NOMO-1 (cell line): Measurements from ENCODE around the gene NTM.
A peak's percentile ranks its signal among the peaks of the same experiment; 100 is the strongest.
"Not testable (repeated sequence)": the region's sequence is repeated elsewhere in the genome, so short reads cannot be mapped to it uniquely, and the experiment has no call there.

Experiments used
- DNase-seq, 2 experiments: peaks; one replicate each; lab custom pipeline; 2025; ENCODE audit not compliant: unreplicated experiment in 2 of 2; lab: John Stamatoyannopoulos, UW

Gene NTM

GRCh38 chr11:131488238-131488637 is 117.8 kb downstream of the NTM start:
- no peak for DNase-seq

GRCh38 chr11:131491503-131491902 is 121.1 kb downstream of the NTM start:
- DNase-seq: no peak

GRCh38 chr11:131495423-131495822 is 125.0 kb downstream of the NTM start:
- DNase-seq: no peak

DNA sequence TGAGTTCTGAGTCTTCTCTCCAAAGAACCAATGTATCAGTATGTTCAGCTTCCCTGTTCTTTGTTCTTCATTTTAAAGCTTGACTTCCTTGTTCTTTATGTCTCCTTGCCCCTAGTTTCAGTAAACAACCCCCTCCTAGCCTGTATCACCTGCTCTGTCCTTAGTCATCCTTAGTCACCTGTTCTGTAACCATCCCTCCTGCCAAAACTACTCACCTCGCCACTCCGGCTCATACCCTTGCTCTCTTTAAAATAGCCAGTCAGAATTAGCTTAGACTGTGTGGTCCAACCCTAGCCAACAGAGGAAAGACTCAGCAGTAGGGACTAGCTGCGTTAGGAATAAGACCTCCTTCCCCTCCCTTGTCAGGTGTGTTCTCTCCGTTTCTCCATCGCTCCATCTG is 127.3 kb downstream of the NTM start:
- not testable (repeated sequence) for DNase-seq

DNA sequence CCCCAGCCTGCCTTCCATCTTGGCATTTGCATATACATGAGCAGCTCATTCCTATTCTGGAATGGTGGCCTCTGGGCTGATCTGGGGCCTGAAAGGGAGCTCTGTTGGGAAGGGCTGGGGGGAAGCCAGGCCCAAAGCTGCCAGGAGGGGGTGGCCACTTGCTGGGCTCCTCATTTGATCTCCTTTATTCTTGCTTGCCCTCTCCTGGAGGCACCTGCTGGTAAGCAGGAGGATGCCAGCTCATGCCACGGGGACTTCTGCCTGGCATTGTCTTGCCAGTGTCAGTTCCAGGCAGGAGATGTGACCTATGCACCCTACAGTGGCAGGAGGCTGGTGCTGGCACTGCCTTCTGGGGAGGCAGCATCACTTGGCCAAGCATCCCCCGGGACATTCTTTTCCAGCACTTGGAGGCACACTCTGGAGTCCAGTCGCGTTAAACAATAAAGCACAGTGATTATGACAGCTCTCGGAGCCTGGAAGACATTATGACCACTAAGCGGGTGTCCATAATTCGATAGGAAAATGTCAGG is 128.3 kb downstream of the NTM start:
- DNase-seq: no peak

- peak; percentile 9 to 15 for DNase-seq
Observed at GRCh38 chr11:131499199-131499598, 128.8 kb downstream of the NTM start.

DNA sequence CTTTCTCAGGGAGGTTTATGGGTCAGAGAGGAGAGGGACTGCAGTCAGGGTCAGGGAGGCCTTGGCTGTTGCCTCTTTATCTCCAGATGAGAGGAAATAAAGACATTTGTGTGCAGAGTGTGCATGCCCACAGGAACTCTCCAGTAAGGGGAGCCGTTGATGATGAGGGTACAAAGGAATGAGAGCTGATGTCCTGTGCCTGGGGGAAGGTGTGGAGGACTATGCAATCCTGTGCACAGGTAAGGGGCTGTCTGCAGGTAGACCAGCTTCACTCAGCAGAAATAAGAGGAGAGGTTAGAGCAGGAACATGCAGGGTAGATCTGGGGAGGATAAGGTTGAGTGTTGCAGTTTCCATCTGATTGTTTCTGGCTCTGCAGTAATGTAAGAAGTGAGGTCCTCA is 132.6 kb downstream of the NTM start:
- no peak for DNase-seq

DNA sequence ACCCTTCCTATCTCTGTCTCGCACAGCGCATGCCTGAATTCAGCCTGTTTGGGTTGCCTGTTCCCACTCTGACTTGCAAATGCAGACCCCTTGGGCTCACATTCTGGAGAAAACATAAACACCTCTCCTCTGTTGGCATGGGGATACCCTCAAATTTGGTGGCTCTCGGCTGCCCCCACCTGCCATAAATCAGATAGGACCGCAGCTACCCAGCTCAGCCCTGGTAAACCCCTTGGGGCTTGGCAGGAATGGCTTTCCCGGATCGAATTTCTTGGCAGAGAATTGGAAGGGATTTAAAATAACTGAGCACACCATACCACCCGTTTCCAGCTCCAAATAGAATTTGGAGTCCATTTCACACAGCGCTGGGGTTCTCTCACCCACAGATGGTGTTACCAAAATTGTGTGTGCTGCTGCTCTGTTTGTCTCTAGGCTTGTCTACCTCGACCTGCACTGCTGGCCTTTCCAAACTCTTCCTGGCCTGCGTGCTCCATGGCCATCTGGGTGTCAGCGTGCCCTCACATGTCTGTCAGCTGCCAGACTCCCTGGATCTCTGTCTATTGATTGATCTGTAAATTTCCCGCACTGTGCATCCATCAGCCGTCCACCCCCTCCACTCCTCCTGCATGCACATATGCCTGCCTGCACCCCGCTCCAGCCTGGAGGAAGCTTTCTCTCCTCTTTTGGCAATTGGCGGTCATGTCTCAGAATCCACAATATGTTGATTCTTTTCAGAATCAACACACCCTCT is 134.0 kb downstream of the NTM start:
- DNase-seq: no peak

- DNase-seq: no peak
Observed at GRCh38 chr11:131506348-131506747, 135.9 kb downstream of the NTM start.

- DNase-seq: no peak
Observed at GRCh38 chr11:131510662-131511061, 140.2 kb downstream of the NTM start.

DNA sequence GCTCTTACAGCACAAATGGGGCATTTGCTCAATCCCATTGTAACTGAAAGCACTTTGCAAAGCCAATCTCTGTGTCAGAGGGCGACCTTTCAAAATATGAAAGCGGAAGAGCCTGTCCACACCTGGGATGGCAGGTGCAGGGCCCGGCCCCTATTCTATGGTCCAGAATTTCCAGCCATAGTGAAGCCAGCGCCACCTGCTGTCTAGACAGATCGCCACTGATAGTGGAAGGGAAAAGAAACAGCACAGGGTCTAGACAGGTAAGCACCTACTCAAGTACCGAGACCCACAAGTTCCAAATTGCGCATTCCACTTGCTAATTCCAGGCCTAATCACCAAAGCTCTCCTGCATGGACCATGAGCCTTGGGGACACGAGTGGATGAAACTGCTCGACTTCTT is 141.4 kb downstream of the NTM start:
- DNase-seq: no peak

GRCh38 chr11:131512228-131512627 is 141.8 kb downstream of the NTM start:
- no peak for DNase-seq

- DNase-seq: no peak
Observed at GRCh38 chr11:131514062-131514461, 143.6 kb downstream of the NTM start.

GRCh38 chr11:131518305-131518838 is 148.0 kb downstream of the NTM start:
- no peak for DNase-seq

DNA sequence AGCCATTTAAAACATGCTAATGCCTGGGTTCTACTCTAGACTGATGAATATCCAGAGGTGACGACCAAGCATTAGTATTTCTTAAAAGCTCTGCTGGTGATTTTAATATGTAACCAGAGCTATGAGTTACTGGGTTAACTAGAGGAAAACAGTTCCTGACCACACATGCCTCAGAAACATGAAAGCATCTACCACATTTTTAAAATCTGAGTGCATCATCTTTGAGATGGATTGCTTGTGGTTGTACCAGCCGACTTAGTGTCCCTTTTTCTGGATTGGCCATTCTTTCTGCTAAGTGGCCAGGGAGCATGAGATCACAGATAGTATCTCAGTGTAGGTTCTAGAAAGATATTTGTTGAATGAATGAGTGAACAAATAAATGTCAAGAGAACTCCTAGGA is 152.4 kb downstream of the NTM start:
- DNase-seq: no peak

DNA sequence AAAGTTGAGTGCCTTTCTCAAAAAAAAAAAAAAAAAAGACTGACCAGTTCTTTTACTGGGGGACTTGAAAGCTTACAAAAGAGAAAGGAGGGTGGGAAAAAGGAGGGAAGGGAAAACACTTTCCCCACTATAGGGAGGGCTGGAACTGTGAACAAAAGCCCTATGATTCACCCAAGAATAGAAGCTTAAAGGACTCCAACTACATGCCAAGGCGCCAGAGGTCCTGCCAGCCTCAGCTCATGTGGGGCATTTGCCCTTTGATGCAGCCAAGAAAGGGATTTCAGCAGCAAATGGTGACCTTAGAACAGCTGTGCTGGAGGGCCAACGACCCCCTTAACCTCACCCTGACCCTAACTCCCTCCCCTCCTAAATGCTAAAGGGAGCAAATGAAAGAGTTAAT is 160.0 kb downstream of the NTM start:
- DNase-seq: no peak

DNA sequence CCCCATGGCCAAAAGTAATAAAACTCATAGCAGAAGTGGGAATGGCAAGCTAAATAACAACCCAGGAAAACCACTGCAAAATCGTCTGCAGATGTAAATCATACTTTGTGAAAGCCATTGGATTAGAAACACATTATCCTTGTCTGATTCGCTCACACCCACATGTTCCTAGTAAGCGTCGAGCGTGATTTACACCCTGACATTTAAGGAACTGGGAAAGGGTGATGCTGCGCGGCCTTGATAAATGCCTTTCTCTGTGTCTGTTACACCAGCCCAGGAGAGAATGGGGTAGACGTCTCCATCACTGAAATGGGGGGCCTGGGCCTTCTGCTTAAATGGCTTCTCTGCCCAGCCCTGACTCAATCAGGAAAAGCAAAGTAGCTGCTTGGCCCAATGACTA is 162.7 kb downstream of the NTM start:
- DNase-seq: no peak

- no peak for DNase-seq
Observed at GRCh38 chr11:131533998-131534397, 163.6 kb downstream of the NTM start.

DNA sequence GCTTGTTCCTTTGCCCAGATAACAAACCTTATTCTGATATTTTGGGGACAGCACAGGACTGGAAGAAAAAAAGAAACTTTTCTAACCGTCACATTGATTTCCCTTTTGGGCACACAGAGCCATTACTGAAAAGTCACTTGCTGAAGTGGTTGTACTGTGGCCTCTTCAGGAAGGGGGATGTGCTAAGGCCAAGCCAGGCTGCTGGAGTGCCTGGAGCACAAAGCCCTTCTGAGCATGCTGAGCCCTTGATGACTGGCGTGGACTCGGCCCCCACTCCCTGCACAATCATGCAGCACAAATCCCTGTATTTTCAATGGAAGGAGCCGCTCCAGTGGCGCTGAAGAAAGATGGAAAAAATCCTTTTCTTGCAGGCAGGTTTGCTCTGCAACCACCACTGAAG is 164.2 kb downstream of the NTM start:
- DNase-seq: no peak

- DNase-seq: no peak
Observed at GRCh38 chr11:131536159-131536558, 165.7 kb downstream of the NTM start.

GRCh38 chr11:131537196-131537595 is 166.8 kb downstream of the NTM start:
- no peak for DNase-seq

DNA sequence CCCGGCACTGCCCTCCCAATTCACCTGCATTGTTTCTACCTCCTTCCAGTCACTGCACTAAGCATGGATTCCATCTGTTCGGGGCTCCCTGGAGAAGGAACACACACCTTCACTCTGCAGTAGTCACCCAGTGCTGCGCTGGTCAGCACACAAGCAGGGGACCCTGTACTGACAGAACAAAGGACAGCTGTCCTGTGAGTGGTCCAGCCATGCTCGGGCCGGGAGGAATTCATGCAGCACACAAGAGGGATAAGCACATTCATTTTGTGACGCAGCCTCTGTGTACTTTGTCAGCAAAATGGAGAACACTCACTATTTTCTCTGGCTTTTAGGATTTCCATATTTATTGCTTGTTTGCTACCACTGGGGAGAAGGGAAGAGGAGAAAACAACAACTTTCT is 167.3 kb downstream of the NTM start:
- DNase-seq: no peak

GRCh38 chr11:131538322-131538721 is 167.9 kb downstream of the NTM start:
- no peak for DNase-seq
